ENCODE results near the gene INPP5D. TPM values are rescaled to one million over a fixed set of nuclear protein-coding genes. Genes with fewer than 3 reads are reported as not detected.

INPP5D gene
- total and polyA plus RNA-seq, 2 of the 8 experiments (the other 6 are each of a cell fraction or from before 2014, with no cell fraction given), result 4.5 to 7.1 TPM

DNA sequence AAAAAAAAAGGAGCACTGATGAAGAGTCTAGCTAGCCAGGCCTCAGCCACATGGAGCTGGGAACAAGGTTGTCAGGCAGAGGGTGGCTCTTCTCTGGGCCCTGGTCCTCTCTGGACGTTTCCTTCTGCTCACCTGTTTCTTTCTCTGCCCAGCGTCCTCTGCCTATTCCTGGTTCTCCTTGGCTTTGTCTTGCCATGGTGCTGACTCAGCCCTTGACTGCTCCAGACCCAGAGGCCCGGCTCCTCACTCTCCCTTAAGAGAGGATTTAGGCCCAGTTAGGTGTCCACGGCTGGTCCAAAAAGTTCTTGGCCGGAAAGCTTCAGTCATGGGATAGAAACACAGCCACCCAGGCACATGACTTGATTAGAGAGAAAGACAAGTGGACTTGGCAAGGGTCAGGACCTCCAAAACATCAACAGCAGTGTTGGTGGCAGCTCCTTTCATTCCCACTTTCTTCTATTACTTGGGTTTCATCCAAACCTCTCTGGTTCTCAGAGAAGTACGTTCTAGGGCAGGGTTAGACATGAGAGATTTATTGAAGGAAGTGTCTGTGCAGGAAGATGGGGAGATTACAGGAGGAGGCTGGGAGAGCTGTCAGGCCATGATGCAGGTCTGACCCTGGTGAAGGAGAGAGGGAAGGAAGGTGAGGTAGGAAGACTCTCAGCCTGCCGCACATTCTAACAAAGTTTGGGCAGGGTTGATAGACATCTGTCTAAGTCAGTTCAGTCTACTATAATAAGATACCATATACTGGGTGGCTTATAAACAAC, 176.9 kb downstream of the INPP5D start:
- H4K5ac ChIP-seq (ENCODE audit: insufficient read length, low read depth, low read length), result no peak overlapping the region
- H3K56ac ChIP-seq (replicated peaks; ENCODE audit: insufficient read length, low read depth, low read length), result no peak overlapping the region
- H3K4me1 ChIP-seq (replicated peaks in 1 of 4; ENCODE audit: control insufficient read depth in 3 of 4, insufficient read depth in 4 of 4, low read length in 3 of 4), result no peaks in the 10 kb centered on the region; a peak in 1 of 7 replicates
- H3K18ac ChIP-seq (ENCODE audit: extremely low read depth, low read length), result no peak overlapping the region
- H3K79me2 ChIP-seq (ENCODE audit: control insufficient read depth in 1 of 2, insufficient read depth in 2 of 2, low read length in 2 of 2), result no peaks in the 10 kb centered on the region
- H4K8ac ChIP-seq (ENCODE audit: extremely low read depth, insufficient read depth, low read length), result no peak overlapping the region
- no peak overlapping the region for H3K23ac ChIP-seq (ENCODE audit: insufficient read length)
- H2AK5ac ChIP-seq (ENCODE audit: low read depth, low read length), result no peak overlapping the region
- H2AFZ ChIP-seq (ENCODE audit: low read length), result no peak overlapping the region
- H2BK120ac ChIP-seq (replicated peaks; ENCODE audit: low read depth, low read length), result no peak overlapping the region
- TF ChIP-seq PHF8 (conservative IDR thresholded peaks at IDR 0.05; ENCODE audit: low read depth, low read length) (no peak), POLR2AphosphoS5 (IDR thresholded peaks at IDR 0.05; ENCODE audit: low read depth, low read length) (no peak), SP1 (IDR thresholded peaks at IDR 0.05; ENCODE audit: low read depth, low read length) (no peak), SP2 (IDR thresholded peaks at IDR 0.05; ENCODE audit: low read length) (no peak), RXRA (IDR thresholded peaks at IDR 0.05; ENCODE audit: insufficient read depth, low read depth, low read length) (no peak), KDM1A (IDR thresholded peaks at IDR 0.05; ENCODE audit: borderline replicate concordance, low read length) (no peak), CBX8 (IDR thresholded peaks at IDR 0.05; ENCODE audit: borderline replicate concordance, low read depth, low read length) (no peak), GTF2F1 (IDR thresholded peaks at IDR 0.05; ENCODE audit: borderline replicate concordance, low read depth, low read length) (no peak), BACH1 (IDR thresholded peaks at IDR 0.05; ENCODE audit: low read length) (no peak)
- TF ChIP-seq, protein P1, sequence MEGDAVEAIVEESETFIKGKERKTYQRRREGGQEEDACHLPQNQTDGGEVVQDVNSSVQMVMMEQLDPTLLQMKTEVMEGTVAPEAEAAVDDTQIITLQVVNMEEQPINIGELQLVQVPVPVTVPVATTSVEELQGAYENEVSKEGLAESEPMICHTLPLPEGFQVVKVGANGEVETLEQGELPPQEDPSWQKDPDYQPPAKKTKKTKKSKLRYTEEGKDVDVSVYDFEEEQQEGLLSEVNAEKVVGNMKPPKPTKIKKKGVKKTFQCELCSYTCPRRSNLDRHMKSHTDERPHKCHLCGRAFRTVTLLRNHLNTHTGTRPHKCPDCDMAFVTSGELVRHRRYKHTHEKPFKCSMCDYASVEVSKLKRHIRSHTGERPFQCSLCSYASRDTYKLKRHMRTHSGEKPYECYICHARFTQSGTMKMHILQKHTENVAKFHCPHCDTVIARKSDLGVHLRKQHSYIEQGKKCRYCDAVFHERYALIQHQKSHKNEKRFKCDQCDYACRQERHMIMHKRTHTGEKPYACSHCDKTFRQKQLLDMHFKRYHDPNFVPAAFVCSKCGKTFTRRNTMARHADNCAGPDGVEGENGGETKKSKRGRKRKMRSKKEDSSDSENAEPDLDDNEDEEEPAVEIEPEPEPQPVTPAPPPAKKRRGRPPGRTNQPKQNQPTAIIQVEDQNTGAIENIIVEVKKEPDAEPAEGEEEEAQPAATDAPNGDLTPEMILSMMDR (IDR thresholded peaks at IDR 0.05; ENCODE audit: control extremely low read depth in 1 of 3, insufficient read depth in 1 of 3, low read depth in 1 of 3, low read length in 3 of 3), result no peak
- H3K36me3 ChIP-seq (ENCODE audit: control insufficient read depth in 2 of 4, insufficient read depth in 4 of 4, low read length in 3 of 4), result no peaks in the 10 kb centered on the region
- WGBS, 2 experiments (ENCODE audit: extremely low coverage in 1 of 2, insufficient coverage in 1 of 2, insufficient read length in 1 of 2, insufficient replicate concordance in 2 of 2, low coverage in 1 of 2, low lambda C conversion rate in 2 of 2, missing lambda C conversion rate in 1 of 2), result 84% methylated on average over 7 of the region's 7 CpGs; no CpG with 5 or more reads in 1 of the 2 experiments
- H4K20me1 ChIP-seq (replicated peaks in 1 of 2; ENCODE audit: control insufficient read depth in 1 of 2, insufficient read depth in 2 of 2, low read length in 2 of 2), result no peaks in the 10 kb centered on the region
- H3K9ac ChIP-seq (replicated peaks in 1 of 4; ENCODE audit: extremely low read depth in 1 of 4, low read depth in 3 of 4, low read length in 3 of 4), result no peak overlapping the region
- no peak overlapping the region for H3K14ac ChIP-seq (ENCODE audit: insufficient read length)
- FAIRE-seq (no peak), DNase-seq (ENCODE audit: low read depth in 1 of 2, low spot score in 2 of 2) (no peak)
- no peaks in the 10 kb centered on the region for H3K27me3 ChIP-seq (replicated peaks in 1 of 4; ENCODE audit: control insufficient read depth in 3 of 4, extremely low read depth in 1 of 4, insufficient read depth in 3 of 4, low read length in 3 of 4)
- no peak overlapping the region for H3K4me3 ChIP-seq (ENCODE audit: extremely low read depth in 1 of 4, insufficient read depth in 2 of 4, low read depth in 3 of 4, low read length in 4 of 4)
- H2BK5ac ChIP-seq (ENCODE audit: low read depth, low read length), result no peak overlapping the region
- no peaks in the 10 kb centered on the region for H3K23me2 ChIP-seq (ENCODE audit: low read depth, low read length)
- no peak overlapping the region for H3K4me2 ChIP-seq (ENCODE audit: insufficient read depth in 1 of 2, low read depth in 2 of 2, low read length in 2 of 2)
- no peak overlapping the region for H2BK15ac ChIP-seq (ENCODE audit: low read length)
- CTCF ChIA-PET (ENCODE audit: partially characterized antibody), result interaction anchor here (0.6 to 3.7 kb wide), 11 partner anchors 8 to 225 kb away, joined by 3 to 13 read pairs (median 4); partner anchors contain the start of genes ATG16L1 and INPP5D
- H3K9me3 ChIP-seq (ENCODE audit: insufficient read depth in 2 of 2, low read depth in 1 of 2, low read length in 1 of 2), result no peaks in the 10 kb centered on the region
- H2BK12ac ChIP-seq (ENCODE audit: low read depth, low read length), result no peak overlapping the region
- H4K91ac ChIP-seq (replicated peaks; ENCODE audit: insufficient read length, low read length), result no peak overlapping the region
- POLR2A ChIA-PET (ENCODE audit: partially characterized antibody), result no interaction called here
- no peak overlapping the region for H3K4ac ChIP-seq (replicated peaks; ENCODE audit: insufficient read length, low read depth, low read length)
- H3K79me1 ChIP-seq (ENCODE audit: low read depth, low read length), result no peaks in the 10 kb centered on the region
- H2BK20ac ChIP-seq (ENCODE audit: low read length), result no peak overlapping the region
- no peak overlapping the region for H3K27ac ChIP-seq (ENCODE audit: low read depth, low read length)

Data from H1 (cell line).